NCI-H774 (cell line): ENCODE results near the gene ARAF.
"Not testable (repeated sequence)": the region's sequence is repeated elsewhere in the genome, so short reads cannot be mapped to it uniquely, and the experiment has no call there.

Source experiments
- DNase-seq: peaks from one replicate; lab custom pipeline; 2025; lab: John Stamatoyannopoulos, UW

The ARAF gene

GRCh38 chrX:47586043-47586787, 25.2 kb downstream of the ARAF start:
- DNase-seq, result no peak

GRCh38 chrX:47587091-47587891, 26.3 kb downstream of the ARAF start:
- no peak for DNase-seq

GRCh38 chrX:47587906-47588735, 27.1 kb downstream of the ARAF start:
- no peak for DNase-seq

- no peak for DNase-seq
Measured at GRCh38 chrX:47590984-47591383, 30.0 kb downstream of the ARAF start.

- no peak for DNase-seq
Measured at GRCh38 chrX:47593522-47593921, 32.5 kb downstream of the ARAF start.

GRCh38 chrX:47595716-47596251, 34.8 kb downstream of the ARAF start:
- DNase-seq, result no peak

- DNase-seq, result no peak
Measured at GRCh38 chrX:47596256-47596655, 35.3 kb downstream of the ARAF start.

GRCh38 chrX:47597222-47597621, 36.2 kb downstream of the ARAF start:
- DNase-seq, result no peak

- not testable (repeated sequence) for DNase-seq
Measured at GRCh38 chrX:47603125-47603524, 42.1 kb downstream of the ARAF start.

GRCh38 chrX:47605024-47605423, 44.0 kb downstream of the ARAF start:
- no peak for DNase-seq

- DNase-seq, result no peak
Measured at GRCh38 chrX:47607091-47607490, 46.1 kb downstream of the ARAF start.

GRCh38 chrX:47608130-47608810, 47.3 kb downstream of the ARAF start:
- DNase-seq, result no peak

- DNase-seq, result no peak
Measured at GRCh38 chrX:47610511-47610910, 49.5 kb downstream of the ARAF start.

GRCh38 chrX:47611489-47611888, 50.5 kb downstream of the ARAF start:
- no peak for DNase-seq

GRCh38 chrX:47611926-47612325, 50.9 kb downstream of the ARAF start:
- no peak for DNase-seq

GRCh38 chrX:47612418-47612817, 51.4 kb downstream of the ARAF start:
- no peak for DNase-seq

GRCh38 chrX:47613082-47613481, 52.1 kb downstream of the ARAF start:
- no peak for DNase-seq

- no peak for DNase-seq
Measured at GRCh38 chrX:47614618-47615017, 53.6 kb downstream of the ARAF start.

GRCh38 chrX:47618923-47619485, 58.0 kb downstream of the ARAF start:
- DNase-seq, result no peak

GRCh38 chrX:47619486-47620302, 58.7 kb downstream of the ARAF start, which contains the start of gene SYN1:
TSS of gene SYN1 (minus strand) at chrX:47619857. CDS start at chrX:47619728, 129 bp downstream.
- peak; percentile 77 for DNase-seq
